ENCODE measurements around the gene SMAD9. TPM values are rescaled to one million over a fixed set of nuclear protein-coding genes. Genes with fewer than 3 reads are reported as not detected.
A peak's percentile ranks its signal among the peaks of the same experiment; 100 is the strongest.

SMAD9 gene
- total and polyA plus RNA-seq, 2 donors (not counting 1 experiment from before 2014, with no cell fraction given), result 3.5 to 4.8 TPM

DNA sequence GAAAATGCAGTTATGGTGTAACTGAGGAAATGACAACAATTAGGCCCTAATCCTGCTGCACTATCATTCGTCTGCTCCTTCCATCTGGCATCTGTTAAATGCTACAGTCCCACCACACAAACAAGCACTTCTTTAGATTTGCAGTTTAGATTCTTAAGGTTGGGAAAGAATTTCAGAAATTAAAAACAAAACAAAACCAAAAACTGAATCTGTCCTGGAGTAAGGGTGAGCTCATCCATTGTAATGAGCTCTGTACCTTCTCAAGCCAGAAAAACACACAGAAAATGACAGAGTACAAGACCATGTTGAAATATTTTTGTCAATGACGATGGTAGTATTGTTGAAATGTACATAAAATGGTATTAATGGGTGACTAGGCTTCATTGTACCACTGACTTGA lies 28.3 kb downstream of the SMAD9 start:
- no peaks in the 10 kb centered on the region for H3K79me2 ChIP-seq (ENCODE audit: control insufficient read depth, insufficient read depth, low read length)
- peak in 1 of 2 donors; percentile 10 for DNase-seq (ENCODE audit: low read depth in 2 of 2)
- no peak overlapping the region for H3K4me2 ChIP-seq (ENCODE audit: extremely low read depth, insufficient read depth, low read length)
- no peaks in the 10 kb centered on the region for H4K20me1 ChIP-seq (ENCODE audit: control insufficient read depth, extremely low read depth, insufficient read depth, low read length)
- H2AFZ ChIP-seq (ENCODE audit: low read length), result no peak overlapping the region
- no peak overlapping the region for H3K27ac ChIP-seq (ENCODE audit: insufficient read depth, low read length)
- H3K9me3 ChIP-seq (ENCODE audit: control insufficient read depth, insufficient read depth, low read depth, low read length), result no peaks in the 10 kb centered on the region
- no peaks in the 10 kb centered on the region for H3K27me3 ChIP-seq (ENCODE audit: control insufficient read depth, insufficient read depth, low read length)
- no peak overlapping the region for H3K9ac ChIP-seq (ENCODE audit: insufficient read depth, low read length)
- no peak overlapping the region for H3K4me3 ChIP-seq (replicated peaks in 1 of 4; ENCODE audit: control extremely low read depth in 1 of 4, insufficient read depth in 1 of 4, low read depth in 3 of 4, low read length in 4 of 4)
- H3K4me1 ChIP-seq (ENCODE audit: control insufficient read depth, extremely low read depth, insufficient read depth, low read length), result no peaks in the 10 kb centered on the region
- TF ChIP-seq EZH2 (IDR thresholded peaks at IDR 0.05; ENCODE audit: low read length, missing control alignments) (no peak), CTCF (conservative IDR thresholded peaks at IDR 0.05 in 1 of 2, IDR thresholded peaks at IDR 0.05 in 1 of 2; ENCODE audit: low read depth in 1 of 2, low read length in 2 of 2) (no peak)
- no peaks in the 10 kb centered on the region for H3K36me3 ChIP-seq (ENCODE audit: control insufficient read depth, insufficient read depth, low read length)

DNA sequence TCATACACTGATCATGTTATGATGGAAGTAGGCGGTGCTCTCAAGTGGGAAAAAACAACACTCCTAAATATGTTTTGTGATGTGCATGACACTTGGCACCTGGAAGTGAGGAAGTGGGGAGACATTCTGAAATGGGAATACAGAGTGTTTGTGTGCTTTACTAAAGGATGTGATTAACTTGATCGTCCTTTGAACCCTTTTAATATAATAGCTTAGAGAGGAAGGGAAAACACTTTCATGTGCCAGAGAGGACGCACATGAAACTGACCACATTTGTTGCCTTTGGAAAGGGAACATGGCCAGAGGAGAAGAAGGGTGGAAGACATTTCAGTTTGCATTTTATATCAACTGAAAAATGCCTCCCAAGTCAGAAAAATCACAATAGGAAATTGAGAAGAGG lies 31.4 kb downstream of the SMAD9 start:
- peak in 1 of 2 donors; percentile 5 for DNase-seq (ENCODE audit: low read depth in 2 of 2)
- Histone ChIP-seq H3K4me3 (replicated peaks in 1 of 4; ENCODE audit: control extremely low read depth in 1 of 4, insufficient read depth in 1 of 4, low read depth in 3 of 4, low read length in 4 of 4) (no peak overlapping the region), H3K27ac (ENCODE audit: insufficient read depth, low read length) (no peak overlapping the region), H3K9me3 (ENCODE audit: control insufficient read depth, insufficient read depth, low read depth, low read length) (no peaks in the 10 kb centered on the region), H3K27me3 (ENCODE audit: control insufficient read depth, insufficient read depth, low read length) (no peaks in the 10 kb centered on the region), H4K20me1 (ENCODE audit: control insufficient read depth, extremely low read depth, insufficient read depth, low read length) (no peaks in the 10 kb centered on the region), H3K9ac (ENCODE audit: insufficient read depth, low read length) (no peak overlapping the region), H3K36me3 (ENCODE audit: control insufficient read depth, insufficient read depth, low read length) (no peaks in the 10 kb centered on the region), H2AFZ (ENCODE audit: low read length) (no peak overlapping the region), H3K4me1 (ENCODE audit: control insufficient read depth, extremely low read depth, insufficient read depth, low read length) (no peaks in the 10 kb centered on the region), H3K79me2 (ENCODE audit: control insufficient read depth, insufficient read depth, low read length) (no peaks in the 10 kb centered on the region), H3K4me2 (ENCODE audit: extremely low read depth, insufficient read depth, low read length) (no peak overlapping the region)
- no peak for TF ChIP-seq EZH2 (IDR thresholded peaks at IDR 0.05; ENCODE audit: low read length, missing control alignments)
- TF ChIP-seq CTCF (conservative IDR thresholded peaks at IDR 0.05 in 1 of 2, IDR thresholded peaks at IDR 0.05 in 1 of 2; ENCODE audit: low read depth in 1 of 2, low read length in 2 of 2), result no peak

- Histone ChIP-seq H3K27ac (ENCODE audit: insufficient read depth, low read length) (no peak overlapping the region), H3K9ac (ENCODE audit: insufficient read depth, low read length) (no peak overlapping the region), H3K27me3 (ENCODE audit: control insufficient read depth, insufficient read depth, low read length) (no peaks in the 10 kb centered on the region), H3K9me3 (ENCODE audit: control insufficient read depth, insufficient read depth, low read depth, low read length) (no peaks in the 10 kb centered on the region), H3K79me2 (ENCODE audit: control insufficient read depth, insufficient read depth, low read length) (no peaks in the 10 kb centered on the region), H3K36me3 (ENCODE audit: control insufficient read depth, insufficient read depth, low read length) (no peaks in the 10 kb centered on the region), H2AFZ (ENCODE audit: low read length) (no peak overlapping the region), H3K4me1 (ENCODE audit: control insufficient read depth, extremely low read depth, insufficient read depth, low read length) (no peaks in the 10 kb centered on the region), H4K20me1 (ENCODE audit: control insufficient read depth, extremely low read depth, insufficient read depth, low read length) (no peaks in the 10 kb centered on the region), H3K4me3 (replicated peaks in 1 of 4; ENCODE audit: control extremely low read depth in 1 of 4, insufficient read depth in 1 of 4, low read depth in 3 of 4, low read length in 4 of 4) (no peak overlapping the region), H3K4me2 (ENCODE audit: extremely low read depth, insufficient read depth, low read length) (no peak overlapping the region)
- DNase-seq (ENCODE audit: low read depth in 2 of 2), result peak in 1 of 2 donors; percentile 4
- TF ChIP-seq EZH2 (IDR thresholded peaks at IDR 0.05; ENCODE audit: low read length, missing control alignments), result no peak
- no peak for TF ChIP-seq CTCF (conservative IDR thresholded peaks at IDR 0.05 in 1 of 2, IDR thresholded peaks at IDR 0.05 in 1 of 2; ENCODE audit: low read depth in 1 of 2, low read length in 2 of 2)
Measured at GRCh38 chr13:36887758-36888521, 32.1 kb downstream of the SMAD9 start.
